ENCODE data around the gene TICAM2.

GRCh38 chr5:115649541-115649940 lies 47.3 kb upstream of the TICAM2 start:
- TF ChIP-seq CTCF (IDR thresholded peaks at IDR 0.05) (no peak), POLR2AphosphoS5 (IDR thresholded peaks at IDR 0.05) (no peak)
